22Rv1 (cell line): ENCODE measurements around the gene ITPR1.

Experiments used
- H3K27ac ChIP-seq: fragments of 450-650 bp; 2 replicates; pipeline ENCODE4 v1.5.1; 2017
- ZFX ChIP-seq: fragments of 450-650 bp; IDR thresholded peaks from 2 replicates; pipeline ENCODE4 v1.6.1; 2017; ENCODE audit warnings: antibody characterized with exemption, borderline replicate concordance
- TF ChIP-seq, protein P1 (sequence below): fragments of 450-650 bp; IDR thresholded peaks from 2 replicates; pipeline ENCODE4 v1.5.1; 2017; ENCODE audit warnings: mild to moderate bottlenecking

Gene ITPR1

DNA sequence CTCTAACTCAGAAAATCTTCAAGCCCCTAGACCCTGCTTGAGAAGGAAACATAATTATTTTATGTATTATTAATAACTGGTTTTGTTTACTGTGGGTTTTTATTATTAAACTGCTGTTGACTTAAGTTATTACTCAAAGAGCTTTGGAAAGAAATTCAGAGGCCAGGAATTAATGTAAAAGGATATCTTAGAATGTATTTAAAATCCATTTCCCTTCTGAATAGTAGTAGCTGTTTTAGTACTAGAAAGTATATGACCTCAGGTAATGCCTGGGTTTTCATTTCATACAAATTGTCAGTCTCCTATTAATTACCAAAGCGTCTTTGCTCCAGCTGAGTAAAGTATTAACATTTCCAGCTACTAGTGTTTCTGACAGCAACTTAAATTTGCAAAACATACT lies 223.1 kb downstream of the ITPR1 start:
- H3K27ac ChIP-seq: no peak overlapping the region
- TF ChIP-seq, protein P1, sequence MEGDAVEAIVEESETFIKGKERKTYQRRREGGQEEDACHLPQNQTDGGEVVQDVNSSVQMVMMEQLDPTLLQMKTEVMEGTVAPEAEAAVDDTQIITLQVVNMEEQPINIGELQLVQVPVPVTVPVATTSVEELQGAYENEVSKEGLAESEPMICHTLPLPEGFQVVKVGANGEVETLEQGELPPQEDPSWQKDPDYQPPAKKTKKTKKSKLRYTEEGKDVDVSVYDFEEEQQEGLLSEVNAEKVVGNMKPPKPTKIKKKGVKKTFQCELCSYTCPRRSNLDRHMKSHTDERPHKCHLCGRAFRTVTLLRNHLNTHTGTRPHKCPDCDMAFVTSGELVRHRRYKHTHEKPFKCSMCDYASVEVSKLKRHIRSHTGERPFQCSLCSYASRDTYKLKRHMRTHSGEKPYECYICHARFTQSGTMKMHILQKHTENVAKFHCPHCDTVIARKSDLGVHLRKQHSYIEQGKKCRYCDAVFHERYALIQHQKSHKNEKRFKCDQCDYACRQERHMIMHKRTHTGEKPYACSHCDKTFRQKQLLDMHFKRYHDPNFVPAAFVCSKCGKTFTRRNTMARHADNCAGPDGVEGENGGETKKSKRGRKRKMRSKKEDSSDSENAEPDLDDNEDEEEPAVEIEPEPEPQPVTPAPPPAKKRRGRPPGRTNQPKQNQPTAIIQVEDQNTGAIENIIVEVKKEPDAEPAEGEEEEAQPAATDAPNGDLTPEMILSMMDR: no peak
- no peak for TF ChIP-seq ZFX

DNA sequence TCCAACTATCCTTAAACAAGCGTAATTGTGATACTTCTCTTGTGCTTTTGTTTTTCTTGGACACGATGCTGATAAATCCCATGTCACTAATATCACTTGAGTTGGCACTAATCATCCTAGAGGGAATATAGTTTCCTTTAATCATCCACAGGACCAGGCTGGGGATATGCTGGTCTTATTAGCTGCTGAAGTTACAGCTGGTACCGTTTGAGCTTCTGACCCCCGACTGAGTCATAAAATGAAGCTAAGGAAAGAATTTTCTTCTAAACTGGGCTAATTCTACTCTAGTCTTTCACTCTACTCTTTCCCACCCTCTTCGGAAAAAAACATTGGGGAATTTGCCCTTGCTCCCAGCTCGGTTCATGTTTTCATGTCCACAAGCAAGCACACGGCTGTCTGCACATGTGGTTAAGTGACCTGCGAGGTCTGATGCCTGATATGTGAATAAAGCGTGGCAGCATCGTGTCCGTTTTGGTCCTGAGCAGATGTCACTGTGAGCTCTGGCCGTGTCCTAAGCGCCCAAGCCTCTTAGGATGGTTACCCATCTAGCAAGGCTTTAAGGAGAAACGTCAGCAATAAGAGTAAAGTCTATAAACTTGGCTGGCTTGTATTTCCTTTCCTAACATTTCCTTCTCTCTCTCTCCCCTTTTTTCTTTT lies 223.7 kb downstream of the ITPR1 start:
- no peak overlapping the region for H3K27ac ChIP-seq
- TF ChIP-seq, protein P1: no peak
- no peak for TF ChIP-seq ZFX

GRCh38 chr3:4717363-4717740 lies 224.2 kb downstream of the ITPR1 start:
- H3K27ac ChIP-seq: no peak overlapping the region
- no peak for TF ChIP-seq ZFX
- TF ChIP-seq, protein P1: no peak

DNA sequence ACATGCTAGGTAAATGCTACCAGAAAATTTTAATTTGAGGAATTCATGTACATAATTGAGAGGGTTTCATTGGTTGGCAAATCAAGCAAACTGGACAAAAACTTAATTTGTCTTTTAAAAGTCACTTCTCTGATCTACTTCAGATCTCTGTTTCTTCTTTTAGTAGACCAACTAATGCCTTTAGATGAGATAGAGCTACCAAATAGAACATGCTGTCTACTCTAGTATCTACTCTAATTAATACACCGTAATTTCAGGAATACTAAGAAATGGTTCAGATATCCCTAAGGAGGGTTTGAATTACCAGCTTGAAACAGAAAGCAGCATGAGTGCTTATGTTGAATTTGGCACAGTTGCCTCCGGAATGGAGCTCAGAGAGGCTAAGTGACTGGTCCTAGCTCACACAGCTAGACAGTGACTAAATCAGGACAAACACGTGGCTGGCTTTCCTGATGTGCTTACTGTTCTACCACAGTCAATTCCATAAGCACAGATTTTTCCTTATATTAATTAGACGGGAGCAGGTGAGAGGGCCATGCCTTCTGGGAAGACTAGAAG lies 225.1 kb downstream of the ITPR1 start:
- TF ChIP-seq, protein P1: no peak
- TF ChIP-seq ZFX: no peak
- H3K27ac ChIP-seq: no peak overlapping the region

GRCh38 chr3:4719046-4719501 lies 225.9 kb downstream of the ITPR1 start:
- TF ChIP-seq, protein P1: no peak
- TF ChIP-seq ZFX: no peak
- H3K27ac ChIP-seq: no peak overlapping the region

GRCh38 chr3:4720316-4721075 lies 227.3 kb downstream of the ITPR1 start:
- no peak overlapping the region for H3K27ac ChIP-seq
- TF ChIP-seq ZFX: no peak
- TF ChIP-seq, protein P1: peak; percentile 14

DNA sequence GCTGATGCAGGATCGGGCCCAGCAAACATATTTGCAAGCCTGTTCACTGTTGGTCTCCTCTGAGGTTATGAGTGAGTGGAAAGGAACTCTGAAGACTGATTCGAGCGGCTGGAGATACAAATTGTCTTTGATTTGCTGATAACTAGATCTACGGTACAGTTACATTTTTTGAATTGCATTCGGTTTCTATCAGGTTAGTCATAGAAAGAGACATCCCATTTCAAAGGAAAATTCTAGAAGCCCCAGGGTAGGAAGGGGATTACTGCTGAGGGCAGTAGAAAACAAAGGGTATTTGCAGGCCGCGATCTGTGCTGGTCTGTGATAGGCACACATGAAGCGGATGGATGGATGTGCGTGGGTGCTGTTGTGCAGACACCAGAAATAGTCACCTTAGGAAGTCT lies 228.4 kb downstream of the ITPR1 start:
- TF ChIP-seq, protein P1: no peak
- no peak for TF ChIP-seq ZFX
- no peak overlapping the region for H3K27ac ChIP-seq
